ENCODE results near the gene SEMA5B. TPM values are rescaled to one million over a fixed set of nuclear protein-coding genes. Genes with fewer than 3 reads are reported as not detected.

The SEMA5B gene
- total and polyA plus RNA-seq, 2 donors = 2.2 to 10.8 TPM

DNA sequence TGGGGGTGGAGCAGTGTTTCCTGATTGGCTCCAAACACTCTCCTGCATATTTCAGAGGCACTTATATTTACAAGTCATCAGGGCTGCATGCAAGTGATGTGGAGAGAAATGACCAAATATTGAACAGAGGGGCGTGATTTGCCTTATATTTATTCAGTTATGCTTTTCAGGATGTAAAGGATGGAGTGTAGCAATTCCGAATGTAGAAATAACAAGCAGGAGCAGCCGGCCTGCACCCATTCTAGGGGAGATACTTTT lies 19.4 kb upstream of the SEMA5B start:
- Histone ChIP-seq H3K4me3 (ENCODE audit: low read depth, low read length) (no peak overlapping the region), H3K4me1 (ENCODE audit: insufficient read depth) (no peaks in the 10 kb centered on the region), H3K27ac (ENCODE audit: low read depth) (no peak overlapping the region), H3K36me3 (ENCODE audit: insufficient read depth) (no peaks in the 10 kb centered on the region)
- 90% methylated on average over 3 of the region's 3 CpGs for WGBS
- DNase-seq (ENCODE audit: extremely low spot score) = no peak

DNA sequence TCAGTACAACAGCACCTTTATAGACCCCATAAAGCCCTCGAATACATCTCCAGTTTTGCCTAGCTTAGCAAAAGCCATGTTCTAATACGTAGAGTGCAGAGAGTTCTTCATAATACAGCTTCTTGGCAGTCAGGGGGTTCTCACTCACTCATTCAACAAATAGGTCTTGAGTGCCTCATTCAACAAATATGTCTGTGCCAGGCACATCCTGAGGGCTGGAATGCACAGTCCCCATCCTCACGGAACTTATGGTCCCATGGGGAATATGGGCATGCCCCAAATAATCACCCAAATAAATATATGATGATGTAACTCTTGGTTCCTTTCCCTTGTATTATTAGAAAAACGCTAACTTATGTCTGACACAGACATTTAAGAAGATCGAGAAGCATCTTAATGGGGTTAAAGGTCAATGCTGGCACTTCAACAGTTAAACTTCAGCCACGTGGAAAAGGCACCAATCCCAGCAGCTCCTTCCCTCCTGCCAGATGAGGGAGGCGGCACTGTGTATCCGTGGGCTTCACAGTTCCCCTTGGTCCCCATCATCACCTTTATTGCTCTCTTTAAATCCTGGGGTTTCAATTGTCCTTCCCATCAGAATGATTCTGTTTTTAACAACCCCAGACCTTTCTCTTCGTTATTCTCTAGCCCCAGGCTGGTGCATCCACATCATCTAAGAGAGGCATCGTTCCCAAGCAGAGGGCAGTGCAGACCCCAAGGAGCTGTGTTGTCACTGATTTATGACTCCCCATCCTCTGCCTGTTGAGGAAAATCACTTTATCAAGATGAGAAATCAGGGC lies 18.9 kb upstream of the SEMA5B start:
- Histone ChIP-seq H3K27ac (ENCODE audit: low read depth) (no peak overlapping the region), H3K36me3 (ENCODE audit: insufficient read depth) (no peaks in the 10 kb centered on the region), H3K4me3 (ENCODE audit: low read depth, low read length) (no peak overlapping the region), H3K4me1 (ENCODE audit: insufficient read depth) (no peaks in the 10 kb centered on the region)
- 60% methylated on average over 10 of the region's 10 CpGs for WGBS
- no peak for DNase-seq (ENCODE audit: extremely low spot score)

DNA sequence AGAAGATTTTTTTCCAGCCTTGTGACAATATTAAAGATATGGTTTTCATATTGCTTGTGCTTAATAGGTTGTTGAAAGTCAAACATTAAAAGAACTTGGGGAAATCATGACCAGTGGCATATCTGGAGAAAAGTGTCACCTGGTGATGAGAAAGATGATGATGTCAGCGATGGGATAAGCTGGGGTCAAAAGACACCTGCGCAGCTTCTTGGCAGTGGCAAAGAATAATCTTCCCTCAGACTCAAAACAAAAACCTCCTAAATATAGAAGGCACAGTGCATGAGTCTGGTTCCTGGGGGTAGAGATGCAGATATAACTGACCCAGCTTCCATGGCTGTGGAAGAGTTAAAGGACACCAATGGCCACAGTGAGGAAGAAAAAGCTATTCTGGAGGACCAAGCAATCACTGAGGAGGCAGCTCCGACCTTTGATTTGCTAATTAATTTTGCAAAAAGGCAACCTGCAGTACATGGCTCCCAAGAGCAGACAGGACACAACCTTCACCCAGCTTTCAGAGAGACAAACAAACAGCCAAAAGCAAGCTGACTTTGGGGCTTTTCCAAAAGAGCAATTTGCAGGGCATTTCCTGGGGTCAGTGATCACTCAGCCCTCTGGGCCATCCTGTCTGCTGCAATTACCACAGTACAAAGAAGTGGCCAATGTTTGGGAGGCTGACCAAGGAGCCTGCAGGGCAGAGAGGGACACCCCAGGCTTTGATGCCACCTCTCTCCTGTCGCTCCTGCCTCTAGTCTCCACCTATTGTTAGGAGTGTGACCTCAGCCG lies 17.6 kb upstream of the SEMA5B start:
- Histone ChIP-seq H3K4me3 (ENCODE audit: low read depth, low read length) (no peak overlapping the region), H3K27ac (ENCODE audit: low read depth) (no peak overlapping the region), H3K36me3 (ENCODE audit: insufficient read depth) (no peaks in the 10 kb centered on the region), H3K4me1 (ENCODE audit: insufficient read depth) (no peaks in the 10 kb centered on the region)
- 81% methylated on average over 5 of the region's 5 CpGs for WGBS
- no peak for DNase-seq (ENCODE audit: extremely low spot score)

DNA sequence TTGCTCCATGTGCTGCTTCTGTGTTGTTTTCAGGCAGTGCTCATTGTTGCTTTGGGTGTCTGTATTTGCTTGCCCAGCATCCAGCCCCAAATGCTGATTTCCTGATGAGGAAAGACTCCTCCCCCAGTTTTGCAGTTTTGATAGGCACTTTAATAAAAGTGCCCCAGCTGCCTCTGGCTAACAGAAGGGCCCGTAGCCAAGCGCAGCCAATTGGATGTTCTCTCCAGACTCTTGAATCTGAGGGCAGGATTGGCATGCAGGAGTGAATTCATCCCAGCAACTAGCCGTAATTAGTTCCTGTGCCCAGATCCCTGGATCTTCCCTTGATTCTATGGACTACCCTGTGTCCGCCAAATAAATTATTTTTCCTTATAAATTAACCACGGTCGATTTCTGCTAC lies 14.8 kb upstream of the SEMA5B start:
- WGBS = 81% methylated on average over 6 of the region's 6 CpGs
- no peak overlapping the region for H3K4me3 ChIP-seq (ENCODE audit: low read depth, low read length)
- H3K4me1 ChIP-seq (ENCODE audit: insufficient read depth) = no peaks in the 10 kb centered on the region
- no peaks in the 10 kb centered on the region for H3K36me3 ChIP-seq (ENCODE audit: insufficient read depth)
- DNase-seq (ENCODE audit: extremely low spot score) = no peak
- H3K27ac ChIP-seq (ENCODE audit: low read depth) = no peak overlapping the region

DNA sequence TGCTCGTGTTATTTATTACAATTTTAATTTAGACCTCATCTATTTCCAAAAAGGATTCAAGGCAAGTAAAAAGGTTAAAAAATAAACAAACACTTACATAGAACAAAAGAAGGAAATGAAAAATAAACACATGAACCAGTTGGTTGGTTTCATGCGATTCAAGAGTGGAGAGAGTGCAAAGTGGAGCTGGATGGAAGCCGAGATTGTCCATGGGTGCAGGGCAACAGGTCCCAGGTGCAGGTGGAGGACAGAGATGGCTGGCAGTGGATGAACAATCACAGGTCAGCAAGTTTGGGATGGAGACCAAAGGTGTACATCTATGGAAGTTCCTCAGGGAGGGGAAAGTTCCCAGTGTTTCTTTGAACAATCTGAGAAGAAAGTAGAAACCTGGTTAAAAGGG lies 11.6 kb upstream of the SEMA5B start:
- Histone ChIP-seq H3K27ac (ENCODE audit: low read depth) (no peak overlapping the region), H3K36me3 (ENCODE audit: insufficient read depth) (no peaks in the 10 kb centered on the region), H3K4me3 (ENCODE audit: low read depth, low read length) (no peak overlapping the region), H3K4me1 (ENCODE audit: insufficient read depth) (no peaks in the 10 kb centered on the region)
- no peak for DNase-seq (ENCODE audit: extremely low spot score)
- 77% methylated on average over 3 of the region's 3 CpGs for WGBS

DNA sequence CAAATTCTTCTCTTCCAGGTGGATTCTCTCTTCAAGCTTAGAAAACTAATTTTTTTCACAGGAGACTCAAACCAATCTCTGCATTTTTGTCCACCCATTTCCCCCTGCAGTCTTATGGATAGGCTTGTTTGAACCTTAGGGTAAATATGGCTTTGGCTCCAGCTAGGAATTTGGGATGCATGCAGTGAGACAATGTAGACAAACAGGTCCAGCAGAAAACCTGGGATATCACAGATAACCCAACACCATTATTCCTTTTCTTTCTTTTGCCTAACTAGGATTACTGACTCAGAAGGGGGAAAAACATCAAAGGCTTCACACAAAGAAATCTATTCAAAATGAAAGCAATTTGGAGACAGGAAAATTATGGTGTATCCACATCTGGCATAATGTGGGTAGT lies 11.2 kb upstream of the SEMA5B start:
- Histone ChIP-seq H3K4me1 (ENCODE audit: insufficient read depth) (no peaks in the 10 kb centered on the region), H3K27ac (ENCODE audit: low read depth) (no peak overlapping the region), H3K36me3 (ENCODE audit: insufficient read depth) (no peaks in the 10 kb centered on the region), H3K4me3 (ENCODE audit: low read depth, low read length) (no peak overlapping the region)
- no peak for DNase-seq (ENCODE audit: extremely low spot score)

DNA sequence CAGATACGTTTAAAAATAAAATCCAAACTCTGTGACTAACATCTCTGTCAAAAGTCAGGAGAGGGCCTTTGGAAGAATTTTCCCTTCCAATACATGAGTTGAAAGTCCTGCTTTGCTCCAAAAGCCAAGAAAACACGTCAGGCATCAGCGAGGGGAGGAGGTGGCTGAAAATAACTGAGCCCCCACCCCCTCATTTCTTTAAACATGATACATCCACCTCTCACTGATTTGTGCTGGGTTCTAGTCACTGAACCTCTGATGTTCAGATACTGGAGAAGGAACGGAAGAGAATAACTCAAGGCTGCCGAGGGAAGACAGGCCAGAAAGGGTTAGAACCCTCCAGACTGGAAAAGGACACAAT lies 9.4 kb upstream of the SEMA5B start:
- Histone ChIP-seq H3K36me3 (ENCODE audit: insufficient read depth) (no peaks in the 10 kb centered on the region), H3K4me1 (ENCODE audit: insufficient read depth) (no peaks in the 10 kb centered on the region), H3K27ac (ENCODE audit: low read depth) (no peak overlapping the region), H3K4me3 (ENCODE audit: low read depth, low read length) (no peak overlapping the region)
- WGBS = 77% methylated on average over 5 of the region's 5 CpGs
- DNase-seq (ENCODE audit: extremely low spot score) = no peak

DNA sequence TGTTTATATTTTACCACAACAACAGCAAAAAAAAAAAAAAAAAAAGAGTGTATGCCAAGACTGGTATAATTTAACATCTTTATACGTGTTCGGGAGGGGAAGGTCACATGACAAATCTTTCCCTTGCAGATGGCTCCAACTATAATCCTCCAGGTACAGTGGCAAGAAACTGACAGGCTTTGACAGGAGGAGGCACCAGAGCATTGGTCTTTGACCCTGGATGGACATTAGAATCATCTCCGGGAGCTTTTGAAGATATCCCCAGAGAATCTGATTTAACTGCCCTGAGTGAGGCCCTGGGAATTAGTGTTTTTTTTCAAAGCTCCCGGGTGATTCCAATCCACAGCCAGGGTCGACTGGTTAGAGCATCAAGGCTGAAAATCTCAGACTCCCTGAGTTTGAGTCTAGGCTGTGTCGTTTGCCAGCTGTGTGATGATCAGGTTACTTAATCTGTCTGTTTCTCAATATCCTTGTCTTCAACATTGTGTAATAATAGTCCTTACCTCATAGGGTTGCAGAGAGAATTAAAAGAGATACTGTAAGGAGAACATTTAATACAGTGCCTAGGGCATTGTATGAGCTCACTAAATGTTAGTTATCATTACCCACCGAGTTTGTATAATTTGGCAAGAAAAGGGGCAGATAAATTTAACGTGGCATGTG lies 8.9 kb upstream of the SEMA5B start:
- 43% methylated on average over 8 of the region's 8 CpGs for WGBS
- H3K27ac ChIP-seq (ENCODE audit: low read depth) = no peak overlapping the region
- DNase-seq (ENCODE audit: extremely low spot score) = no peak
- H3K4me3 ChIP-seq (ENCODE audit: low read depth, low read length) = no peak overlapping the region
- H3K36me3 ChIP-seq (ENCODE audit: insufficient read depth) = no peaks in the 10 kb centered on the region
- H3K4me1 ChIP-seq (ENCODE audit: insufficient read depth) = no peaks in the 10 kb centered on the region

DNA sequence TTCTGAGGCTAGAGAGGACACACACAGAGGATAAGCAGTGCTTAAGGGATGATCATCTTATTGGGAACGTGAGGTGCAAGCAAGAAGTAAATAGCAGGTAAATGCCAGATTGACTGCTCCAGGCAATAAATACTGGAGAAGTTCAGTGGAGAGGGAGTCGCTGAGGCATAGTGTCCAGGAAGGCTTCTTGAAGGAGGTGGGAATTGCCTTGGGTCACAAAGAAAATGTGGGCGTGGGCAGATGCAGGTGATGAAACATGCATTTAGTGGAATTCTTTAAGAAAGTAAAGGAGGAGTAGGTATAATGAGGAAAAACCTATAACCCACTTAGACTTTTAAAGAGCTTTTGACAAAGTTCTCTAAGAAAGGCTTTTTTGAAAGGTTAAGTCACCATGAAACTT lies 7.4 kb upstream of the SEMA5B start:
- H3K27ac ChIP-seq (ENCODE audit: low read depth) = no peak overlapping the region
- no peak for DNase-seq (ENCODE audit: extremely low spot score)
- H3K4me3 ChIP-seq (ENCODE audit: low read depth, low read length) = no peak overlapping the region
- WGBS = 93% methylated on average over 3 of the region's 3 CpGs
- H3K4me1 ChIP-seq (ENCODE audit: insufficient read depth) = no peaks in the 10 kb centered on the region
- no peaks in the 10 kb centered on the region for H3K36me3 ChIP-seq (ENCODE audit: insufficient read depth)

DNA sequence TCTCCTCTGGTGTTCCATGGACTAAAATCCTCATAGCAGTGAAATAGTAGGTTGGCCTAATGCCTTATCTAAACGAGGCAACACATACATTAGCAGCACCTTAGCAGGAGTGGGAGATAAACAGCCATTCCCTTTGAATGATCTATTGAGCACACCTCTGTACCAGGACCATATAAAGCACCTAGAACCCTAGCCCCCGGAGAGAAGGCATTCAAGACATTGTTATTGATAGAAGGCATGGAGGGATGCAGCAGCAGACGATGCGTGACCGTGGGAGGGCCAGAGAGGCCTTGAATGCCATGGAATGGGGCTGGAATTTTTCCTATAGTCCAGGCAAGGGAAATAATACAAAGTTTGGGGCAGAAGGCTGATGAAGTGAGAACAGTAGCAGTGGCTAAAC lies 6.6 kb upstream of the SEMA5B start:
- Histone ChIP-seq H3K27ac (ENCODE audit: low read depth) (no peak overlapping the region), H3K36me3 (ENCODE audit: insufficient read depth) (no peaks in the 10 kb centered on the region), H3K4me3 (ENCODE audit: low read depth, low read length) (no peak overlapping the region), H3K4me1 (ENCODE audit: insufficient read depth) (no peaks in the 10 kb centered on the region)
- WGBS = 88% methylated on average over 5 of the region's 5 CpGs
- DNase-seq (ENCODE audit: extremely low spot score) = no peak

DNA sequence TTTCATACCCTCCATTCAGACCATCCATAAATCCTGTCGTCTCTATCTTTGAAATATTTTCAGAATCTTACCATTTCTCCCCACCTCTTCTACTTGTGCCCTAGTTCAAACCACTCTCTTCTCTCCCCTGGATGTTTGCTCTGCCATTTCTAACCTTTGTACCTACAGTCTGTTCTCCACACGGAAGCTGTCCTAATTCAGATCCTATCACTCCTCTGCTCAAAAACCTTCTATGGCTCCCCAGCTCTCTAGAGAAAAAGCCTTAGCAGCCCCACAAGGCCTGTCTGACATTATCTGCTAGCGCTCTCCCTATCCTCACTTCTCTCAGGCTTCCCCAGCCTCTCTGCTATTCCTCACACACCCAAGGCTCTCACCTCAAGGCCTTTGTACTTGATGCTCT lies 4.5 kb upstream of the SEMA5B start:
- no peak overlapping the region for H3K27ac ChIP-seq (ENCODE audit: low read depth)
- no peaks in the 10 kb centered on the region for H3K4me1 ChIP-seq (ENCODE audit: insufficient read depth)
- H3K36me3 ChIP-seq (ENCODE audit: insufficient read depth) = no peaks in the 10 kb centered on the region
- WGBS = 74% methylated on average over 3 of the region's 3 CpGs
- DNase-seq (ENCODE audit: extremely low spot score) = no peak
- no peak overlapping the region for H3K4me3 ChIP-seq (ENCODE audit: low read depth, low read length)

DNA sequence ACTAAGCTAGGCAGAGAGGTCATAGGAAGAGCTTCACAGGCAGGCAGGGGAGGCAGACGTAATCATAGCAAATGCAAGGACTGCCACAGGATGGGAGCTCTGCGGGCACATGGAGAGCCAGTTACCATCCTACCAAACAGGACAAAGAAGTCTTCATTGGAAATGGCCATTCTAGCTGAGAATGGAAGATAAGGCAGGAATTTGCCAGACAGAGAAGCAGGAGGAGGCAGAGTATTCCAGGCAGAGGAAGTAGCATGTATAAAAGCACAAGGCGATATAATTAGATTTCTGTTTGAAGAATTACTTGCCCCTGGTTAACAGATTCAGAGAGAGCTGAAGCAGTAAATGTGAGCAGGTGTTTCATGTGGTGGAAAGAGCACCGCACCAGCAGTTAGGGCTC lies 3.5 kb upstream of the SEMA5B start:
- DNase-seq (ENCODE audit: extremely low spot score) = no peak
- no peak overlapping the region for H3K4me3 ChIP-seq (ENCODE audit: low read depth, low read length)
- no peak overlapping the region for H3K27ac ChIP-seq (ENCODE audit: low read depth)
- no peaks in the 10 kb centered on the region for H3K36me3 ChIP-seq (ENCODE audit: insufficient read depth)
- 82% methylated on average over 4 of the region's 4 CpGs for WGBS
- peaks cover 1% of the 10 kb centered on the region for H3K4me1 ChIP-seq (ENCODE audit: insufficient read depth)

DNA sequence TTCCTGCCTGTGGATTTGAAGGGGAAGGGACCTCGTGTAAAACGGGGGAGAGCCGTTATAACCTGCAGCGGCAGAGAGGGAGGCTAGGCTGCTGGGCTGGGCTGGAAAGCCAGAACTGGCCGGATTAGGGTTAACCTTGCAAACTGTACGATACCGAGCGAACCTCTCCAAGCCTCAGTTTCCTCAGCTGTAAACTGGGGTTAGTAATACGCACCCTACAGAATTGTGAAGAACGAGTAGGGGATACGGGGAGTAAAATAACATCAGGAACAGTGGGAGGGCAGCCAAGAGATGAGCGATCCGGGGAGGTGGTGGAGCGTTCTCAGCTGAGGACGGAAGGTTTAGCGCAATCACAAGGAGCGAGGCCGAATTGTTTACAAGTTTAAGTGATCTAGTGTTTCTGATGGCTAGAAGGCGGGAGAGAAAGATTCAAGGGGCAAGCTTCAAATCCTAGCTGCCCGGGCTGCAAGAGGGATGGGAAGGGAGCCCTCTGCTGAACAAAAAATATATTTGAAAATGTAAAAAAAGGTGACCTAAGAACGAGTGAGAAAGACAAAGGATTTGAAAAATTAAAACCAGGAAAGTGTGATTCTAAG lies 768 bp upstream of the SEMA5B start:
- Histone ChIP-seq H3K4me3 (ENCODE audit: low read depth, low read length) (peak overlapping the region; percentile 50), H3K4me1 (ENCODE audit: insufficient read depth) (peaks cover 1% of the 10 kb centered on the region), H3K36me3 (ENCODE audit: insufficient read depth) (no peaks in the 10 kb centered on the region), H3K27ac (ENCODE audit: low read depth) (no peak overlapping the region)
- peak; percentile 61 for DNase-seq (ENCODE audit: extremely low spot score)
- WGBS = under 1% methylated on average over 21 of the region's 21 CpGs

Measured in urinary bladder (tissue), 4 donors.